Mononuclear cell (primary cell): Measurements from ENCODE around the gene PDE6H. TPM values are rescaled to one million over a fixed set of nuclear protein-coding genes. Genes with fewer than 3 reads are reported as not detected.

ENCODE experiments used
- H3K27me3 ChIP-seq: 2 replicates; pipeline ENCODE4 v1.6.0; 2011; ENCODE audit warnings: low read length, control low read depth; ENCODE audit not compliant: insufficient read depth
- H3K4me1 ChIP-seq: 2 replicates; pipeline ENCODE4 v1.5.1; 2011; ENCODE audit warnings: mild to moderate bottlenecking, low read length, control low read depth; ENCODE audit not compliant: insufficient read depth
- H3K4me3 ChIP-seq: 2 replicates; pipeline ENCODE4 v1.5.1; 2011; ENCODE audit warnings: mild to moderate bottlenecking, low read length, moderate library complexity
- H3K9me3 ChIP-seq: 2 replicates; pipeline ENCODE4 v1.5.1; 2011; ENCODE audit warnings: low read depth, mild to moderate bottlenecking, control low read depth, low read length
- total RNA-seq: library from RNA; depleted of rRNA; stranded (reverse); fragments of >200 nt; gene quantifications from one replicate; pipeline ENCODE4 v1.2.3, GENCODE V29; 2012

Gene PDE6H
- total RNA-seq, 1 donor, result 3.9 TPM

DNA sequence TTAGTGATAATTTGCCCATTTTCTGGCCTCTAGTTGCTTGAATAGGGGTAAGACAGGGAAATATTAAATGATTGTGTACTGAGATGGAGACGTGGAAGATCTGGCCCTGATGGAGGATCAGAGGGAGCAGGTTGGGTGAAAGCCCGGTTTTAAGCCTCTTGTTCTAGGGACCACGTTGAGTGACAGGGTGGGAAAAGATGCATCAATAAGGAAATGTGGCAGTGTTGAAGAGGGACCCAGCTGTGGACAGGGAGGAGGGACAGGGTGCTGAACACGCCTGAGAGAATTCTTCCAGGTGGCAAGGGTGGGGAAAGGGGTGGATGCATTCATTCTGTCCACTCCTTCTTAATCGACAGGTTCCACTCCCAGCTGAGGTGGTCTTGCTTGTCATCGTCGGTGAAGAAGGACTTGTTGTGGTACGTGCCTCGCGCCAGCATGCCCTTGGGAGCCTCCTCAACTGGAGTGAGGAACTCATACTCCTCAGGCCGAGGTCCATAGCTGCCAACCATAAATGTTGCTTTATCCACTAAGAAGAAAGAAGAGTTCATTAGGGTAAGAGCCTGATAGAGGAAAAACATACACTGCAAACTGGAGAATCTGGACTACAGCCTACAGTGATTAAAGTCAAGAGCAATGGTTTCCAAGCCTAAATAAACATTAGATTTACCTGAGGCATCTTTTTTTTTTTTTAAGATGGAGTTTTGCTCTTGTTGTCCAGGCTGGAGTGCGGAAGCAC, 30.5 kb upstream of the PDE6H start:
- Histone ChIP-seq H3K4me1 (peaks cover 31% of the 10 kb centered on the region), H3K9me3 (no peaks in the 10 kb centered on the region)

DNA sequence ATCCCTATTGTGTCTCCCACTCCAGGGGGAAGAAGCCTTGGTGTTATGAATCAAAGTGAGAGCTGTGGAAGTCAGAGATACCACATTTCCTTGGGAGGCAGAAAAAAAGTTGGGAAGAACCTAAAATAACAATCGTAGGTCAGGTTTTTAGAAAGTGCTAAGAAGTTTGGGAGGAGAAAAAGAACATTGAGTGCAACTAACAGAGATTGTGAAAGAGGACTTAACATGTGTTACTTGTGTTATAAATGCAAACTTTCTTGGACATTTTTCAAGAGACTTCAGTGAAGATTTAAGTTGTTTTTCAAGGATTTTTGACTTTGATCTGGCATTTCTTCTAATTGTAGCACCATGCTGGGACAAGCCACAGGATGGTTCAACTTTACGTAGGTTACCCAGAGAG, 26.7 kb upstream of the PDE6H start:
- Histone ChIP-seq H3K27me3 (no peaks in the 10 kb centered on the region), H3K4me1 (peaks cover 44% of the 10 kb centered on the region), H3K9me3 (no peaks in the 10 kb centered on the region), H3K4me3 (no peak overlapping the region)

More for the DNA sequence above, 30.5 kb upstream of the PDE6H start:
- H3K27me3 ChIP-seq, result no peaks in the 10 kb centered on the region
- no peak overlapping the region for H3K4me3 ChIP-seq

DNA sequence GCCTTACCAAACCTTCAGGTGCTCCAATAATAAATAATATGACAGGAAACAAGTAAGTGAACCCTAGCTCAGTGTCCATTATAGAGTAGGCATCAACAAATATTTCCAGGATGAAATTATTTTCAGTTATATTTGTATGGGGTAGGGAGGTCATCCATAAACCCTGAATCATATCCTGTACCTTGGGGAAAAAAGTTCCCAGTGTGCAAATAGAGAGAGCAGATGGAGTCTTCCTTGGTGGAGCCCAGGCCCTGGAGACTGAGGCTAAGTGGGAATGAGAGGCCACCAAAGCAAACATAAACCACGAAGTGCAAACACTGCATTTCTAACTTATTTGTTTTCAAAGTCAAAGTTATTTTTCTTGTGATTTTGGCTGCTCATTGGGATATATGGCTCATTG, 26.0 kb upstream of the PDE6H start:
- H3K4me3 ChIP-seq, result no peak overlapping the region

DNA sequence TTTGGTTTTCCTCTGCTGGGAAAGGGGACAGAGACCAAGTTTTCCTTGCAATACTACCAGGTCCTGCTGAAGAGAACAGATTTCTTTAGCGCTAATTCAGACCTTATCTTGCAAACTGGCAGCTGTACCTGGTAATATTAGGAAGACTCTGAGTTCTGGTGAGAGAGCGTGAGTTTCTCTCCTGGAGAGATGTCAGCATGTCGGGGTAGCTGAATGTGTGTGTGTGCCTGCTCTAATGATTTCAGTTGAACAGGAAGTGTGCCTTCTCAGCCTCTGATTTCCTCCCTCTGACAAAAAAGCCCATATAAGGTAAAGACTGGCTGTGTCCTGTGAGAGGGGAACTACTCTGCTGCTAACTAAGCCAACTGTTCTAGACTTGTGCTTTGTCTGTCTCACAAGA, 24.2 kb upstream of the PDE6H start:
- H3K27me3 ChIP-seq, result no peaks in the 10 kb centered on the region
- peaks cover 69% of the 10 kb centered on the region for H3K4me1 ChIP-seq
- no peaks in the 10 kb centered on the region for H3K9me3 ChIP-seq
- H3K4me3 ChIP-seq, result no peak overlapping the region

More for the DNA sequence above, 26.0 kb upstream of the PDE6H start:
- Histone ChIP-seq H3K4me1 (peaks cover 51% of the 10 kb centered on the region), H3K9me3 (no peaks in the 10 kb centered on the region), H3K27me3 (no peaks in the 10 kb centered on the region)

DNA sequence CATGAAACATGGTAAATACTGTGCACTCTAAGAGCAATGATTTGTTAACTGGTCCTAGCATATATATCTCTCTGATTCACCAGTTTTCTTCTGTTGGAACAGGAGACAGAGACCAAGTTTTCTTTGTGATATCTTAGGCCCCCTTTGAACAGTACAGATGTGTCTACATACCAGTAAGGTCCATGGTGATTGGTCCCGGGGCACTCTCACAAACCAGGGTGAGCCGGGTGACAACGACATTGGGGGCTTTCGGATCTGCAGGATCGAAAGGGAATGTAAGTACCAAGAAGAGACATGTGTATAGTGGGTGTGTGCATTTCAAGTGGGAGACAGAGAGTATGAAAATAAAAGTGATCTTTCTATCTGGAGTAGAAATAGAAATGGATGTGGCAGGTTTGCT, 23.2 kb upstream of the PDE6H start:
- H3K4me3 ChIP-seq, result no peak overlapping the region
- H3K4me1 ChIP-seq, result peaks cover 79% of the 10 kb centered on the region
- H3K9me3 ChIP-seq, result no peaks in the 10 kb centered on the region
- no peaks in the 10 kb centered on the region for H3K27me3 ChIP-seq

DNA sequence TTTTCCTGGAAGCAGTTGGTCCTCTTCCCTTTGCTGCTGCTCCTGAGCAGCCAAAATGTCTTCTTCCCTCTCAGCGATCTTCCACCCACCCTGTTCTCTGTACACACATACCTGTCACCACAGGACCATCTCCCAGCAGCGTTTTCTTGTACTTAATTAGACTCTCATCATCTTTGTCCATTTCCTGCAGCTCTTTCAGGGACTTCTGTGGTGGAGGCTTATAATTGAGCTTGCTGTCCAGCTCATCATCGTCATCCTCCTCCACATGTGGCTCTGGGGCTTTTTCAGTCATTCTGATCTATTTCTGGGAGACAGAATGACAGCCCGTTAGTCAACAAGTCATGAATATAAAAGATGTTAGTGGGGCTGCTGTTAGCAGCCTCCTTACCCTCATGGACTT, 22.4 kb upstream of the PDE6H start:
- Histone ChIP-seq H3K4me1 (peaks cover 81% of the 10 kb centered on the region), H3K27me3 (no peaks in the 10 kb centered on the region), H3K4me3 (no peak overlapping the region), H3K9me3 (no peaks in the 10 kb centered on the region)

DNA sequence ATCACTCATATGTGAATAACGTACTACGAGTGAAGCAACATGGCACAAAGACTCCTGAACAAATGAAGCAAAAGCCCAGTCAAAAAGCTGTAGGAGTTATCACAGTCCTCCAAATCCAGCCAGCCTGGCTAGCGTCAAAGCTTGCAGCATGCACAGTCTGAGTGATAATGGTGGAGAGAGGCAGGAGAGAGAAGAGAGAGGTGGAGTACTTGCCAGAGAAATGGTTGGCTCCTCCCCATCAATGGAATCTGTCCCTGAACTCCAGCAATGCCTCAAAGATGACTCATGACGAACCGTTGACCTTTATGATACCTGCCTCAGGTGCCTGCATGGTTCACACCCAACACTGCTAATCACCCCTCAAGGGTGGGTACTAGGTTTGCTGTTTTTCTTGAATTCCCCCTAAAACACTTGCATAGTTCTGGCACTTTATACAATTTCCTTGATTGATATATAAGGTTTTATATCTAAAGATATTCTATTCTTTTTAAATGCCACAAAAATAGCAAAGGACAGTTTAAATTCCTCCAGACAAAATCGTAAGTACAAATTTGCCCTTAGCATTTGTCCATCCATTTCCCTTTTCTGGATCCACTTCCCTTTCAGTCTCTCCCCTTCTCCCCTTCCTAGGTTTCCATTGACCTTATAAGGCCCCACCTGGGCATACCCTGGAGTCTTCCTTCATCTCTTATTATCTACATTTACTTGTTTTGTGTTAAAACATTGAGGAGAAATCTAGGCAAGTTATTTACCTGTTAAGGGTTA, 21.7 kb upstream of the PDE6H start:
- Histone ChIP-seq H3K27me3 (no peaks in the 10 kb centered on the region), H3K4me1 (peaks cover 88% of the 10 kb centered on the region), H3K9me3 (no peaks in the 10 kb centered on the region), H3K4me3 (no peak overlapping the region)

DNA sequence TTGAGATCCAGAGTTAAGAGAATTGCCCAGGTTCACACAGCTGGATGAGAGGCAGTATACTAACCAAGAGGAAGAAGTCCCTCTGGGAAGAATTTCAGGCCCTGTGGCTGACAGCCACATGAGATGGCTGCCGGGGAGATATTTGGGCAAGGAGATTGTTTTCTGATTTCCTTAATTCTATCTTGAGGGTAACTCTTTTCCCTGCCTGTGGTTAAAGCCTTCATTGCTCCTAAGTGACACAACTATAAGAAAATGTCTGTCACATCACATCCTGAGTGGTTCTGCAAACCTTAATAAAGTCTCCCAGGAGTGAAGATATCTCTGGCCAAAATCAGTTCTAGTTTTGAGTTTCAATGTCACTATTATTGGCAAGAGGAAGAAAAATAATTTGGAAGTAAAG, 21.0 kb upstream of the PDE6H start:
- no peaks in the 10 kb centered on the region for H3K27me3 ChIP-seq
- peaks cover 90% of the 10 kb centered on the region for H3K4me1 ChIP-seq
- no peak overlapping the region for H3K4me3 ChIP-seq
- no peaks in the 10 kb centered on the region for H3K9me3 ChIP-seq

DNA sequence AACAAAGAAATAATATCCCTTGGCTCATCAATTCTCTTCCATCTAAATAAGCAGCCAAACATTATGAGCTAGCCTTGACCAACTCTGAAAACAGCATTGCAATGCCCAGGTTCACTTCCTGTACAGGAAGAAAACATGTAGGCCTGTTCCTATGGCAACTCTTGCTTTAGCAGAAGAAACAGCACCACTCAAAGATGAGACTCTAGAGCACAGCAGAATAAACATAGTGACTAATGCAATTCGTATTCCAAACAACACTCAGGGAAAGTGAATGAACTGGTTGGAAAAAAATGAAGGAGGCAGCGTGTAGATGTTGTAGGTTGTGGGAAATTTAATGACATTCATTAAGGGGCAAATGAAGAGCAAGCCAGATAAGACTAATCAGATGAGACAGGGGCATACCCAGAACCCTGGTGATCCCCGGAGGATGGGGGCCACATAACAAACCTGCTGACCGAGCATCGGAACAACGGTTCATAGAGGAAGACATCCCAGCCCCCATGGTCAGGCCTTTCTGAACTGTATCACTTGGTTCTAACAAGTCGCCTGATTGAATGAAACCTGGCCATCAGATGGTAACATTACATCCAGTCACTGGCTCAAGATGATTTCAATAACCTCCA, 20.4 kb upstream of the PDE6H start:
- Histone ChIP-seq H3K27me3 (no peaks in the 10 kb centered on the region), H3K4me1 (peaks cover 93% of the 10 kb centered on the region), H3K4me3 (peak overlapping the region; percentile 11), H3K9me3 (no peaks in the 10 kb centered on the region)

DNA sequence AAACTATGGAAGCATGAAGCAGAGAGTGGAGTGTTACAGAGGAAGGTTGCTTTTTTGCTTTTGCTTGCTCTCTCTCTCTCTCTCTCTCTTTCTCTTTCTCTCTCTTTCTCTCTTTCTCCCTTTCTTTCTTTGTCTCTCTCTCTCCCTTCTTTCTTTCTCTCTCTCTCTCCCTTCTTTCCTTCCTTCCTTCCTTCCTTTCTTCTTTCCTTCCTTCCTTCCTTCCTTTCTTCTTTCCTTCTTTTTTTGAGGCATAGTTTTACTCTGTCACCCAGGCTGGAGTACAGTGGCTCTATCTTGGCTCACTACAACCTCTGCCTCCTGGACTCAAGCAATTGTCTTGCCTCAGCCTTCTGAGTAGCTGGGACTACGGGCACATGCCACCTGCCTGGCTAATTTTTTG, 19.1 kb upstream of the PDE6H start:
- Histone ChIP-seq H3K4me1 (peaks cover 93% of the 10 kb centered on the region), H3K4me3 (no peak overlapping the region), H3K9me3 (no peaks in the 10 kb centered on the region), H3K27me3 (no peaks in the 10 kb centered on the region)

DNA sequence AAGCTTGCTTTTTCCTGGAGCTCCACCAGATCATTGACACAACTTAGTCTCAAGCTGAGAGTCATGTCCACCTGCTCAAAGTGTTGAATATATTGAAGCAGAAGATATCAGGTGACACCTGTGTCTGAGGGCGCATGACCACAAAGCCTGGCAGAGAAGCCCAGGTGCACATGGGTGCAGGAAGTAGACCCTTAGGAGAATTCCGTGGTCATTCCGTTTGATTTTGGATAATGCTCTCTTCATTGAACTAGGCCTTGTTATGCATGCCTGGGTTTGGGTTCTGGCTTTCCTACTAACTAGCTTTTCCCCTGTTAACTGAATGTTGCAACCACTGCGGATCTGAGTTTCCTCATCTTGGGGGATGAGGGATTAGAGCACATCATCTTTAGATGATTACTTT, 18.6 kb upstream of the PDE6H start:
- Histone ChIP-seq H3K27me3 (no peaks in the 10 kb centered on the region), H3K9me3 (no peaks in the 10 kb centered on the region), H3K4me1 (peaks cover 93% of the 10 kb centered on the region), H3K4me3 (no peak overlapping the region)

DNA sequence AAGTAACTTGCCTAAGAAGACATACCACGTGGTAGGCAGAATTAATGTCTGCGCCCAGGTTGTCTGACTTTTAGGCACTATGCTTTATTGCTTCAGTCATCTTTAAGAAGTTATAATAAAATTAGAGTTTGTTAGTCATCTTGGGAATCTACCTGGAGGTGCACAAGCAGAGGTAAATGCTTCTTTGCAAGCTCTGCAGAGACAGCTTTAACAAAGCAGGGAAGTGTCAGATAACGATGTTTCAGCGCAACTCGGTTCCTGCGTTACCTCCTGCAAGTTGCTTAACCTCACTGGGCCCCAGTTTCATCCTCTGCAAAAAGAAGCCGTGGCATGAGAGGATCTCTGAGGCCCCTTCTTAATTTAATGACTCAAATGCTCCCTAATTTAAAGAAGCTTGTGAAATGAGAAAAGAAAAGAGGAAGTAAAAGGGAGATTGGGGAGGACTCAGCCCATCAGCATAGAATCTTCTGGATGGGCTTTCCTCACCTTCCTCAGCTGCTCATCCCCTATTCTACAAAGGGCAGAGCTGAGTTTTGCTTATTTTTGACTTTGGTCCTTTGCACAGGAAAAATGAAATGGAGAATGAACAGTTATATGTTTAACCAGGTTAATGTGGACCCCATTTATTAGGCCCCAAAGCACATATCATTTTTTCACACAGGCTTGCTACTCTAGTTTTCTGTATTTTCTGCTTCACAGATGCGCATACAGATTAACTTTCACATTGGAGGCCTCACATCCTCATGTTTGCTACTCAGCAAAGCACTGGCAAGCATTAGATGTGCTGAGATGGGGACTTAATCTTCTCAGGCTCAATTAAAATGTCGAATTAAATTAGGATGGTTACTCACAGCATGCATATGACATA, 16.6 kb upstream of the PDE6H start:
- Histone ChIP-seq H3K27me3 (no peaks in the 10 kb centered on the region), H3K4me3 (peak overlapping the region; percentile 10), H3K4me1 (peaks cover 75% of the 10 kb centered on the region), H3K9me3 (no peaks in the 10 kb centered on the region)

DNA sequence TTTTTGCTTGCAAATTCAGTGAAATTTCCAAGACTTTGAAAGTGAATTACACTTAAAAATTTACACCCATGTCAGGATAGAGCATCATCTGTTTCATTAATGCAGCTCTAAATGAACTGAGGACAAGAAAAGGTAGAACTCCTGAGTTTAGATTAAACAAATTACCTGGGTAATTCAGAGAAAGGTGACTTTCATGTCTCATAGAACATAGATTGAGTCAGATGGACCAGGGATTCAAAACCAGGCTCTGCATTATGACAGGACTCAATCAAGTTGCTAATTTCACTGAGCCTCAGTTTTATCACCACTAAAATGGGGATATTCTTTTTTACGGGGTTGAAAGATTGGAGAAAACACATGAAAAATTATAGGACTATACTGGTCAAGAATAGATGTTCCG, 15.9 kb upstream of the PDE6H start:
- Histone ChIP-seq H3K9me3 (no peaks in the 10 kb centered on the region), H3K4me1 (peaks cover 73% of the 10 kb centered on the region), H3K4me3 (peak overlapping the region; percentile 96)

DNA sequence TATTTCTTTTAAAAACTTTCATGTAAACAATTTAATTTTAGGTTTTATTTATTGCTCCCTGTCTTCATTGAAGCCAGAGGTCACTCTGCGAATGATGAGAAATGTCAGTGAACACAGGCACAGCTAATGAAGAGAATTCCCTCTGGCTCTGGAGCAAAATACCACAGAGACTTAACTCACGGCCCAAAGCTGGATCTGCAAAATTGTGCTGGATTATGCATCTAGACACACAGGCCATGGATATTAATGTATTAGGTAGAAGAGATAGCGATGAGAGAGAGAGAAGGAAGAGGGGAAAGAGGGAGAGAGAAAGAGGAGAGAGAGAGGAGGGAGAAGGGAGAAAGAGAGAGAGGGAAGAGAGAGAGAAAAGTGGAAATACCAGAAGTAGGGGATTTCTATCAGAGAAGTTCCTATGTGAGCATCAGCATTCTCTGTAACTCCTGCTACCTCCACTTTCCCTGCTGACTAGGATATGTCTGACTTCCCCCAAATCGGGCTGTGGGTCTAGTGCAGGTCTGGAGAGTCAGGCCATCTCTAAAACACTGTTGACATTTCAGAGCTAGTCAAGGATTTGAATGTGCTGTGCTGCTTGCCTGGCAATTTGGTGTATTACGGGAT, 15.2 kb upstream of the PDE6H start:
- Histone ChIP-seq H3K27me3 (no peaks in the 10 kb centered on the region), H3K4me3 (peak overlapping the region; percentile 96), H3K9me3 (no peaks in the 10 kb centered on the region), H3K4me1 (peaks cover 66% of the 10 kb centered on the region)

More for the DNA sequence above, 15.9 kb upstream of the PDE6H start:
- H3K27me3 ChIP-seq, result no peaks in the 10 kb centered on the region
